ENCODE results near the gene LMAN2.
"Not testable (repeated sequence)": the region's sequence is repeated elsewhere in the genome, so short reads cannot be mapped to it uniquely, and the experiment has no call there.

LMAN2 gene

DNA sequence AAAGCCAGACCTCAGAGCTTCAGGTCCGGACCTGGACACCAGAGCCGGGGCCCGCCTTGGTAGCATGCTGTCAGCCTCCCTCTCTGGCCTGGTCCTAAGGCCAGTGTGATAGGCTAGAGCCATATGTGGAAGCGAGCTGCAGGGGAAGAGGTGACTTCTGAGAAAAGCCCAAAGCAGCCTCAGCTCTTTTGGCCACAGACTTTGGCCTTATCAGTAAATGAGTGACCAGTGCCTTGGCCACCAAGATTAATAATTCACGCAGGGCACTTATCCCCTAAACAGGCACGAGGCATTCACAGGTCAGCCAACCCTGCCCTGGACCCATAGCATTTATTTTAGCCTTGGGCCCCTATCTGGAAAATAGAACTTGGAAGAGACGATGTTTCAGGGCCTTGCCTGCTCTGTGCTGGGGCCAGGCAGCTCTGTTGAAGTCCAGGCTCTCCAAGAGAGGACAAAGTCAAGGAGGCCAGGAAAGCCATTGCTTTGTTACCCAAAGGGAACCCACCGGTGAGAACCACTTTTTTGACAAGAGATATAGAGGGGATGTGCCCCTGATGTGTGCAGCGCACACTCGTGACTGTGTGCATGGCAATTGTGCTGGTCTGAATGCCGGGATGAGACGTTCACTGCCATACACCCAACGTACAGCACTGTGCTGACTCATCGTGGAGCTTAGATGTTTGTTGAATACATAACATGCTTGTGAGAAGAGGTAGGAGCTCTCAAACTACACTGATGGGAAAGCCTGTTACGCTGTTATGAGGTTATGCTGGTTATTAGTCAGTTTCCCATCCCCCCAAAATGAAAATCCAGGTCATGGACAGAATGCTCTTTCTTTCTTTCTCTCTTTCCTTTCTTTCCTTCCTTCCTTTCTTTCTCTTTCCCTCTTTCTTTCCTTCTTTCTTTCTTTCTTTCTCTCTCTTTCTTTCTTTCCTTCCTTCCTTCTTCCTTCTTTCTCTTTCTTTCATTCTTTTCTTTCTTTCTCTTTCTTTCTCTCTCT, 27.7 kb upstream of the LMAN2 start:
- no peaks in the 10 kb centered on the region for H3K27me3 ChIP-seq (ENCODE audit: control insufficient read depth, insufficient read depth, low read length)
- H3K4me3 ChIP-seq (ENCODE audit: low read length): no peak overlapping the region
- H3K9me3 ChIP-seq (ENCODE audit: control insufficient read depth, insufficient read depth, low read length): no peaks in the 10 kb centered on the region
- no CpG with 5 or more reads among the region's 15 CpGs for WGBS (ENCODE audit: insufficient coverage, insufficient read length)
- H3K4me1 ChIP-seq (ENCODE audit: control insufficient read depth, insufficient read depth, low read length): peaks cover 3% of the 10 kb centered on the region; the same call in 1 of the 2 replicates
- DNase-seq (ENCODE audit: low read depth, low spot score): no peak
- no peak overlapping the region for H3K27ac ChIP-seq (ENCODE audit: low read length)
- H3K36me3 ChIP-seq (ENCODE audit: control insufficient read depth, insufficient read depth, low read length): no peaks in the 10 kb centered on the region

- no peak overlapping the region for H3K4me3 ChIP-seq (ENCODE audit: low read length)
- no peaks in the 10 kb centered on the region for H3K27me3 ChIP-seq (ENCODE audit: control insufficient read depth, insufficient read depth, low read length)
- no peak for DNase-seq (ENCODE audit: low read depth, low spot score)
- H3K9me3 ChIP-seq (ENCODE audit: control insufficient read depth, insufficient read depth, low read length): no peaks in the 10 kb centered on the region
- no peaks in the 10 kb centered on the region for H3K36me3 ChIP-seq (ENCODE audit: control insufficient read depth, insufficient read depth, low read length)
- WGBS (ENCODE audit: insufficient coverage, insufficient read length): no CpG with 5 or more reads among the region's 8 CpGs
- H3K27ac ChIP-seq (ENCODE audit: low read length): no peak overlapping the region
- H3K4me1 ChIP-seq (ENCODE audit: control insufficient read depth, insufficient read depth, low read length): peaks cover 5% of the 10 kb centered on the region; the same call in 1 of the 2 replicates
Observed at GRCh38 chr5:177377851-177378776, 26.6 kb upstream of the LMAN2 start.

- H3K27me3 ChIP-seq (ENCODE audit: control insufficient read depth, insufficient read depth, low read length): no peaks in the 10 kb centered on the region
- H3K9me3 ChIP-seq (ENCODE audit: control insufficient read depth, insufficient read depth, low read length): no peaks in the 10 kb centered on the region
- DNase-seq (ENCODE audit: low read depth, low spot score): no peak
- H3K36me3 ChIP-seq (ENCODE audit: control insufficient read depth, insufficient read depth, low read length): 0 out of 2 replicates have a peak, but pooled peaks cover 4% of the 10 kb centered on the region
- no peak overlapping the region for H3K27ac ChIP-seq (ENCODE audit: low read length)
- no peak overlapping the region for H3K4me3 ChIP-seq (ENCODE audit: low read length)
- no CpG with 5 or more reads among the region's 11 CpGs for WGBS (ENCODE audit: insufficient coverage, insufficient read length)
- peaks cover 5% of the 10 kb centered on the region; the same call in 1 of the 2 replicates for H3K4me1 ChIP-seq (ENCODE audit: control insufficient read depth, insufficient read depth, low read length)
Observed at GRCh38 chr5:177376107-177376506, 24.6 kb upstream of the LMAN2 start.

DNA sequence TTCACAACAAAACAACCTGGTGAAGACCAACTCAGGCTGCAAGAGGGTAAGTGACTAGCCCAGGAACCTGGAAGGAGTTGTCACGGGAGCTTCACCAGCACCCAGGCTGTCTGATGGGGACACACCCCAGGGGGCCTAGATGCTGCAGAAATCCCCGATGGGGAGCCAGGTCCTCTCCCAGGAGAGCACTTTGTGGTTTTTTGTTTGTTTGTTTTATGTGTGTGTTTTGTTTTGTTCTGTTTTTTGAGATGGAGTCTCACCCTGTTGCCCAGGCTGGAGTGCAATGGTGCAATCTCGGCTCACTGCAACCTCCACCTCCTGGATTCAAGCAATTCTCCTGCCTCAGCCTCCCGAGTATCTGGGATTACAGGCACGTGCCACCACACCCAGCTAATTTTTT, 24.0 kb upstream of the LMAN2 start:
- H3K9me3 ChIP-seq (ENCODE audit: control insufficient read depth, insufficient read depth, low read length); H3K27ac ChIP-seq (ENCODE audit: low read length); H3K27me3 ChIP-seq (ENCODE audit: control insufficient read depth, insufficient read depth, low read length); H3K4me1 ChIP-seq (ENCODE audit: control insufficient read depth, insufficient read depth, low read length); H3K4me3 ChIP-seq (ENCODE audit: low read length); H3K36me3 ChIP-seq (ENCODE audit: control insufficient read depth, insufficient read depth, low read length); DNase-seq (ENCODE audit: low read depth, low spot score): not testable (repeated sequence)
- no CpG with 5 or more reads among the region's 5 CpGs for WGBS (ENCODE audit: insufficient coverage, insufficient read length)

GRCh38 chr5:177374211-177374610, 22.7 kb upstream of the LMAN2 start:
- Histone ChIP-seq H3K27ac (ENCODE audit: low read length) (no peak overlapping the region), H3K27me3 (ENCODE audit: control insufficient read depth, insufficient read depth, low read length) (no peaks in the 10 kb centered on the region), H3K4me3 (ENCODE audit: low read length) (no peak overlapping the region), H3K9me3 (ENCODE audit: control insufficient read depth, insufficient read depth, low read length) (no peaks in the 10 kb centered on the region), H3K36me3 (ENCODE audit: control insufficient read depth, insufficient read depth, low read length) (0 out of 2 replicates have a peak, but pooled peaks cover 4% of the 10 kb centered on the region), H3K4me1 (ENCODE audit: control insufficient read depth, insufficient read depth, low read length) (peaks cover 8% of the 10 kb centered on the region; the same call in 1 of the 2 replicates)
- DNase-seq (ENCODE audit: low read depth, low spot score): no peak
- no CpG with 5 or more reads among the region's 5 CpGs for WGBS (ENCODE audit: insufficient coverage, insufficient read length)

DNA sequence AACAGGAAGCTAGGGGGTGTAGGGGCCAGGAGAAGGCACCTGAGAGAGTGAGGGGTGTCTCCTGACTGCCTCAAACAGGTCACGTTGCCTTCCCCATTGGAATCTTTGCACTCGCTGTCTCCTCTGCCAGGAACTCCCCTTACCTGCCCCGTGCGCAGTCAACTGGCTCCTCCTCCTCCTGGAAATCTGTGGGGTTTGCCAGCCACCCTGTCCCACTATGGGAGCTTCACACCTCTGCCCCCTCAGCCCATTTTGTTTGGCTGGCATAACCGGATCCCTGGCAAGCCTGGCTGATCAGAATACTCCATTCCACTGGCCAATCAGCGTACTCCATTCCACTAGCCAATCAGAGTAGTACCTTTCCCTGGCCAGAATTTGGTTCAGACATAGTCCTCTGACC, 22.3 kb upstream of the LMAN2 start:
- no peak for DNase-seq (ENCODE audit: low read depth, low spot score)
- Histone ChIP-seq H3K27ac (ENCODE audit: low read length) (no peak overlapping the region), H3K4me1 (ENCODE audit: control insufficient read depth, insufficient read depth, low read length) (peaks cover 8% of the 10 kb centered on the region; the same call in 1 of the 2 replicates), H3K4me3 (ENCODE audit: low read length) (no peak overlapping the region), H3K36me3 (ENCODE audit: control insufficient read depth, insufficient read depth, low read length) (0 out of 2 replicates have a peak, but pooled peaks cover 4% of the 10 kb centered on the region), H3K9me3 (ENCODE audit: control insufficient read depth, insufficient read depth, low read length) (no peaks in the 10 kb centered on the region), H3K27me3 (ENCODE audit: control insufficient read depth, insufficient read depth, low read length) (no peaks in the 10 kb centered on the region)
- WGBS (ENCODE audit: insufficient coverage, insufficient read length): no CpG with 5 or more reads among the region's 6 CpGs

- Histone ChIP-seq H3K36me3 (ENCODE audit: control insufficient read depth, insufficient read depth, low read length) (0 out of 2 replicates have a peak, but pooled peaks cover 4% of the 10 kb centered on the region), H3K9me3 (ENCODE audit: control insufficient read depth, insufficient read depth, low read length) (no peaks in the 10 kb centered on the region), H3K27me3 (ENCODE audit: control insufficient read depth, insufficient read depth, low read length) (no peaks in the 10 kb centered on the region), H3K27ac (ENCODE audit: low read length) (no peak overlapping the region), H3K4me1 (ENCODE audit: control insufficient read depth, insufficient read depth, low read length) (peaks cover 8% of the 10 kb centered on the region; the same call in 1 of the 2 replicates), H3K4me3 (ENCODE audit: low read length) (no peak overlapping the region)
- DNase-seq (ENCODE audit: low read depth, low spot score): no peak
- no CpG with 5 or more reads among the region's 6 CpGs for WGBS (ENCODE audit: insufficient coverage, insufficient read length)
Observed at GRCh38 chr5:177372910-177373309, 21.4 kb upstream of the LMAN2 start.

DNA sequence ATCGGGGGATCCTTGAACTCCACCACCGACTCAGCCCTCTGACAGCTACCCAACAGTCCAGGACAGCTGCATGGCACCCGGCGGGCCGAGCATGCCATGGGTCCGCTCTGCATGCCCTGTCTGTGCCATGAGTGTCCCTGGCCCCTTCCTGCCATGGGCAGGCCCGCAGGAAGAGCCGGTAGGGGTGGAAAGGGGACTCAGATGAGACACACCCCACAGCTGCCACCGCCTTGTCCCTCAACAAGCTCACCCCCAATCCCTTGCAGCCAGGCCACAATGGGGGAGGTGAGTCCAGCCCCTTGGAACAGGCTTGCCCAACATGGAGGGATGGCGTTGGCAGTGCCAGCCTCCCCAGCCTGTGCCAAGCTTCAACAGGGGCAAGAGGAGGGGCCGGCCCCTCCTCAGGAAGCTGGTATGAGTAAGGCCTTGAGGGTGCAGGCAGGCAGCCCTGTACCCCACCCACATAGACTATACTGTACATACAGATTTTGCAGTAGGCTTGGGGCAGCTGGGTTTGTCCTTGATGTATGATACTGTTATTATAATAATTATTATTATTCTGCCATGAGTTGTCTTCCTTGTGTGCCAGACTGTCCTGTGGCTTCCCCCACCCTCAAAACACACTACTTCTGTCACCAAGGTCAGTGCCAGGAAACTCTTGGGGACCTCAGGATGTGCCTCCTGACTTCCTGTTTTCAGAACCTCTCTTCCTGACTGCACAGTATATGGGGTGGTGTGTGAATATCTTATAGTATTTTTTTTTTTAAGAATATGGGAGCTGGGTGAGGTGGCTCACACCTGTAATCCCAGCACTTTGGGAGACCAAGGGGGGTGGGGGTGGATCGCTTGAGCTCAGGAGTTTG, 20.8 kb upstream of the LMAN2 start:
- DNase-seq (ENCODE audit: low read depth, low spot score): no peak
- Histone ChIP-seq H3K4me3 (ENCODE audit: low read length) (no peak overlapping the region), H3K27ac (ENCODE audit: low read length) (no peak overlapping the region), H3K4me1 (ENCODE audit: control insufficient read depth, insufficient read depth, low read length) (peaks cover 5% of the 10 kb centered on the region; the same call in 1 of the 2 replicates), H3K27me3 (ENCODE audit: control insufficient read depth, insufficient read depth, low read length) (no peaks in the 10 kb centered on the region), H3K9me3 (ENCODE audit: control insufficient read depth, insufficient read depth, low read length) (no peaks in the 10 kb centered on the region), H3K36me3 (ENCODE audit: control insufficient read depth, insufficient read depth, low read length) (0 out of 2 replicates have a peak, but pooled peaks cover 4% of the 10 kb centered on the region)
- WGBS (ENCODE audit: insufficient coverage, insufficient read length): no CpG with 5 or more reads among the region's 12 CpGs

DNA sequence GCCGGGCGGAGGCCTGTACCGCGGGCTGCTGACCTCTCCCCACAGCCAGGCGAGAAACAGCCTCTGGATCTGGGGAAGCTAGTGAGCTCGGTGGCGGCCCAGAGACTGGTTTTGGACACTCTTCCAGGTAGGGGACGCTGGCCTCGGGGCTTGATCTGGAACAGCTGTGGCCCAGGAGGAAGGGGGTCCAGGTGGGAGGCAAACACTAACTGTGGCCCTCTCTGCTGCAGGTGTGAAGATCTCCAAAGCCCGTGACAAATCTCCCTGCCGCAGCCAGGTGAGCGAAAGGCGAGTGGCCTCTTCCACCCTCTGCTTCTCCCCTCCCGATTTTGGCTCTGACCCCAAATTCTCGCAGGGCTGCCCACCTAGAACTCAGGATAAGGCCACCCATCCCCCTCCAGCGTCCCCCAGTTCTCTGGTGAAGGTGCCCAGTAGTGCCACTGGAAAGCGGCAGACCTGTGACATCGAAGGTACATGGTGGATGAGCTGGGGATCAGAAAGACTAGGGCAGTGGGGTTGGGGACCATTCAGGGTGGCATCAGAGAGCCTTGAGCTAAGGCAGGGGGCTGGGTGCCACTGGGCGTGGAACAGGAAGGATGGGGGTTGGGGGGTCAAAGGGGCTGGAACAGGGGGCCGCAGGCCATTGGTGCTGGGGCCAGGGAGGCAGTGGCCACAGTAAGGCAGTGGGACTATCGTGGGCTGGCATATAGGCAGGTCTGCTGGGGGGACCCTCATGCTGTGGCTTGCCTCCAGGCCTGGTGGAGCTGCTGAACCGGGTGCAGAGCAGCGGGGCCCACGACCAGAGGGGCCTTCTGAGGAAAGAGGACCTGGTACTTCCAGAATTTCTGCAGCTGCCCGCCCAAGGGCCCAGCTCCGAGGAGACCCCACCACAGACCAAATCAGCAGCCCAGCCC, 19.9 kb upstream of the LMAN2 start:
- H3K27me3 ChIP-seq (ENCODE audit: control insufficient read depth, insufficient read depth, low read length): no peaks in the 10 kb centered on the region
- H3K36me3 ChIP-seq (ENCODE audit: control insufficient read depth, insufficient read depth, low read length): 0 out of 2 replicates have a peak, but pooled peaks cover 4% of the 10 kb centered on the region
- peak overlapping the region; percentile 33; the same call in 1 of the 2 replicates for H3K4me3 ChIP-seq (ENCODE audit: low read length)
- peaks cover 5% of the 10 kb centered on the region; the same call in 1 of the 2 replicates for H3K4me1 ChIP-seq (ENCODE audit: control insufficient read depth, insufficient read depth, low read length)
- DNase-seq (ENCODE audit: low read depth, low spot score): no peak
- H3K9me3 ChIP-seq (ENCODE audit: control insufficient read depth, insufficient read depth, low read length): no peaks in the 10 kb centered on the region
- no CpG with 5 or more reads among the region's 26 CpGs for WGBS (ENCODE audit: insufficient coverage, insufficient read length)
- H3K27ac ChIP-seq (ENCODE audit: low read length): no peak overlapping the region
